WTC11 (cell line): ENCODE data around the gene SAMHD1.

Experiments used
- E2F1 ChIP-seq: sonication (generic); formaldehyde crosslinking; IDR thresholded peaks from 2 replicates; pipeline ENCODE4 v1.8.0; 2022; ENCODE audit warnings: mild to moderate bottlenecking, missing genetic modification reagents
- ELF4 ChIP-seq: sonication (generic); formaldehyde crosslinking; IDR thresholded peaks from 2 replicates; pipeline ENCODE4 v1.8.1; 2022; ENCODE audit warnings: low read depth, mild to moderate bottlenecking, moderate library complexity, missing genetic modification reagents
- IRF1 ChIP-seq: sonication (generic); formaldehyde crosslinking; IDR thresholded peaks from 2 replicates; pipeline ENCODE4 v1.8.0; 2023; ENCODE audit warnings: missing genetic modification reagents
- MAX ChIP-seq: sonication (generic); formaldehyde crosslinking; IDR thresholded peaks from 2 replicates; pipeline ENCODE4 v1.8.0; 2022; ENCODE audit warnings: mild to moderate bottlenecking, missing genetic modification reagents
- SMAD4 ChIP-seq: sonication (generic); formaldehyde crosslinking; IDR thresholded peaks from 2 replicates; pipeline ENCODE4 v1.8.0; 2022; ENCODE audit warnings: mild to moderate bottlenecking, missing genetic modification reagents
- TF ChIP-seq, protein P1 (sequence below): fragments of 200-600 bp; IDR thresholded peaks from 2 replicates; pipeline ENCODE4 v1.8.0; 2022; ENCODE audit warnings: antibody characterized with exemption
- TF ChIP-seq, protein P2 (sequence below): sonication (generic); formaldehyde crosslinking; IDR thresholded peaks from 2 replicates; pipeline ENCODE4 v1.8.1; 2023; ENCODE audit warnings: mild to moderate bottlenecking, missing genetic modification reagents, moderate library complexity
- TF ChIP-seq, protein P3 (sequence below): sonication (generic); formaldehyde crosslinking; IDR thresholded peaks from 2 replicates; pipeline ENCODE4 v1.8.1; 2022; ENCODE audit warnings: mild to moderate bottlenecking, missing genetic modification reagents, moderate library complexity, borderline replicate concordance

- TF ChIP-seq, protein P1, sequence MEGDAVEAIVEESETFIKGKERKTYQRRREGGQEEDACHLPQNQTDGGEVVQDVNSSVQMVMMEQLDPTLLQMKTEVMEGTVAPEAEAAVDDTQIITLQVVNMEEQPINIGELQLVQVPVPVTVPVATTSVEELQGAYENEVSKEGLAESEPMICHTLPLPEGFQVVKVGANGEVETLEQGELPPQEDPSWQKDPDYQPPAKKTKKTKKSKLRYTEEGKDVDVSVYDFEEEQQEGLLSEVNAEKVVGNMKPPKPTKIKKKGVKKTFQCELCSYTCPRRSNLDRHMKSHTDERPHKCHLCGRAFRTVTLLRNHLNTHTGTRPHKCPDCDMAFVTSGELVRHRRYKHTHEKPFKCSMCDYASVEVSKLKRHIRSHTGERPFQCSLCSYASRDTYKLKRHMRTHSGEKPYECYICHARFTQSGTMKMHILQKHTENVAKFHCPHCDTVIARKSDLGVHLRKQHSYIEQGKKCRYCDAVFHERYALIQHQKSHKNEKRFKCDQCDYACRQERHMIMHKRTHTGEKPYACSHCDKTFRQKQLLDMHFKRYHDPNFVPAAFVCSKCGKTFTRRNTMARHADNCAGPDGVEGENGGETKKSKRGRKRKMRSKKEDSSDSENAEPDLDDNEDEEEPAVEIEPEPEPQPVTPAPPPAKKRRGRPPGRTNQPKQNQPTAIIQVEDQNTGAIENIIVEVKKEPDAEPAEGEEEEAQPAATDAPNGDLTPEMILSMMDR = no peak
- TF ChIP-seq, protein P2, sequence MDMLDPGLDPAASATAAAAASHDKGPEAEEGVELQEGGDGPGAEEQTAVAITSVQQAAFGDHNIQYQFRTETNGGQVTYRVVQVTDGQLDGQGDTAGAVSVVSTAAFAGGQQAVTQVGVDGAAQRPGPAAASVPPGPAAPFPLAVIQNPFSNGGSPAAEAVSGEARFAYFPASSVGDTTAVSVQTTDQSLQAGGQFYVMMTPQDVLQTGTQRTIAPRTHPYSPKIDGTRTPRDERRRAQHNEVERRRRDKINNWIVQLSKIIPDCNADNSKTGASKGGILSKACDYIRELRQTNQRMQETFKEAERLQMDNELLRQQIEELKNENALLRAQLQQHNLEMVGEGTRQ (CRISPR knock-in tag) = no peak
- no peak for TF ChIP-seq ELF4 (CRISPR knock-in tag)
- no peak for TF ChIP-seq E2F1 (CRISPR knock-in tag)
- no peak for TF ChIP-seq IRF1
- TF ChIP-seq, protein P3, sequence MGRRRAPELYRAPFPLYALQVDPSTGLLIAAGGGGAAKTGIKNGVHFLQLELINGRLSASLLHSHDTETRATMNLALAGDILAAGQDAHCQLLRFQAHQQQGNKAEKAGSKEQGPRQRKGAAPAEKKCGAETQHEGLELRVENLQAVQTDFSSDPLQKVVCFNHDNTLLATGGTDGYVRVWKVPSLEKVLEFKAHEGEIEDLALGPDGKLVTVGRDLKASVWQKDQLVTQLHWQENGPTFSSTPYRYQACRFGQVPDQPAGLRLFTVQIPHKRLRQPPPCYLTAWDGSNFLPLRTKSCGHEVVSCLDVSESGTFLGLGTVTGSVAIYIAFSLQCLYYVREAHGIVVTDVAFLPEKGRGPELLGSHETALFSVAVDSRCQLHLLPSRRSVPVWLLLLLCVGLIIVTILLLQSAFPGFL (CRISPR knock-in tag) = no peak
- no peak for TF ChIP-seq SMAD4 (CRISPR knock-in tag)
- no peak for TF ChIP-seq MAX
Observed at GRCh38 chr20:36908603-36909002, 42.9 kb downstream of the SAMHD1 start.
